ENCODE measurements around the gene TRAPPC11.

Gene TRAPPC11

DNA sequence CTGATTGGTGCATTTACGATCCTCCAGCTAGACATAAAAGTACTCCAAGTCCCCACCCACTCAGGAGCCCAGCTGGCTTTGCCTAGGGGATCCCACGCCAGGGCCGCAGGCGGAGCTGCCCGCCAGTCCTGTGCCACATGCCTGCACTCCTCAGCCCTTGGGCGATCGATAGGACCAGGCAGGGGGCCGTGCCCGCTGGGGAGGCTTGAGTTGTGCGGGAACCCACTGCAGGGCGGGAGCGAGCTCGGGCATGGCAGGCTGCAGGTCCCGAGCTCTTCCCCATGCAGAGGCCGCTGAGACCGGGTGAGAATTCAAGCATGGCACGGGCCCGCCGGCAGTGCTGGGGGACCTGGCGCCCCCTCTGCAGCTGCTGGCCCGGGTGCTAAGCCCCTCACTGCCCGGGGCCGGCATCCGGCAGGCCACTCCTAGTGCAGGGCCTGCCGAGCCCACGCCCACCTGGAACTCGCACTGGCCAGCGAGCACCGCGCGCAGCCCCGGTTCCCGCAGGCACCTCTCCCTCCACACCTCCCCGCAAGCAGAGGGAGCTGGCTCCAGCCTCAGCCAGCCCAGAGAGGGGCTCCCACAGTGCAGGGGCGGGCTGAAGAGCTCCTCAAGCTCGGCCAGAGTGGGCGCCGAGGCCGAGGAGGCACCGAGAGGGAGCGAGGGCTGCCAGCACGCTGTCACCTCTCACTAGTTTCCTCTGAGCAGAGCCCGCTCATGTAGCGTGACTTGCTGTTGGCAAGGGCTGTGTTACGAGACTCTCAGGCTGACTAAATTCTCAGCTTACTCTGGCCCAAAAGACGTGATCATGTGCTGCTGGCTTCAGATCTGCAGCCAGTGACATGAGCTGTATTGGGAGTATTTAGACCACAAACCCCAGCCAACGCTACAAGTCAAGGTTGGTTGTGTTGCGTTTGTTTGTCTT is 87.5 kb downstream of the TRAPPC11 start:
- Histone ChIP-seq H3K9ac (ENCODE audit: low read depth, low read length) (no peak overlapping the region), H3K4me3 (ENCODE audit: low read depth in 1 of 2, low read length in 2 of 2) (no peak overlapping the region), H3K9me3 (ENCODE audit: insufficient read depth, low read length, severe bottlenecking) (peaks cover 2% of the 10 kb centered on the region), H3K27me3 (ENCODE audit: insufficient read depth, low read length, poor library complexity) (no peaks in the 10 kb centered on the region), H3K27ac (ENCODE audit: low read length) (no peak overlapping the region), H4K20me1 (ENCODE audit: insufficient read depth, low read length) (no peaks in the 10 kb centered on the region), H3K4me2 (ENCODE audit: insufficient read depth, low read length) (no peak overlapping the region), H2AFZ (ENCODE audit: low read depth, low read length) (no peak overlapping the region), H3K79me2 (ENCODE audit: insufficient read depth, low read length) (no peaks in the 10 kb centered on the region), H3K36me3 (ENCODE audit: insufficient read depth, low read length) (no peaks in the 10 kb centered on the region), H3K4me1 (ENCODE audit: insufficient read depth, low read length) (no peaks in the 10 kb centered on the region)
- ATAC-seq (ENCODE audit: insufficient read depth, low read depth) = no peak
- DNase-seq = no peak
- TF ChIP-seq, protein P1, sequence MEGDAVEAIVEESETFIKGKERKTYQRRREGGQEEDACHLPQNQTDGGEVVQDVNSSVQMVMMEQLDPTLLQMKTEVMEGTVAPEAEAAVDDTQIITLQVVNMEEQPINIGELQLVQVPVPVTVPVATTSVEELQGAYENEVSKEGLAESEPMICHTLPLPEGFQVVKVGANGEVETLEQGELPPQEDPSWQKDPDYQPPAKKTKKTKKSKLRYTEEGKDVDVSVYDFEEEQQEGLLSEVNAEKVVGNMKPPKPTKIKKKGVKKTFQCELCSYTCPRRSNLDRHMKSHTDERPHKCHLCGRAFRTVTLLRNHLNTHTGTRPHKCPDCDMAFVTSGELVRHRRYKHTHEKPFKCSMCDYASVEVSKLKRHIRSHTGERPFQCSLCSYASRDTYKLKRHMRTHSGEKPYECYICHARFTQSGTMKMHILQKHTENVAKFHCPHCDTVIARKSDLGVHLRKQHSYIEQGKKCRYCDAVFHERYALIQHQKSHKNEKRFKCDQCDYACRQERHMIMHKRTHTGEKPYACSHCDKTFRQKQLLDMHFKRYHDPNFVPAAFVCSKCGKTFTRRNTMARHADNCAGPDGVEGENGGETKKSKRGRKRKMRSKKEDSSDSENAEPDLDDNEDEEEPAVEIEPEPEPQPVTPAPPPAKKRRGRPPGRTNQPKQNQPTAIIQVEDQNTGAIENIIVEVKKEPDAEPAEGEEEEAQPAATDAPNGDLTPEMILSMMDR (IDR thresholded peaks at IDR 0.05; ENCODE audit: borderline replicate concordance, extremely low read depth, low read length, poor library complexity, severe bottlenecking) = no peak
- TF ChIP-seq EZH2 (IDR thresholded peaks at IDR 0.05; ENCODE audit: borderline replicate concordance, low read depth, low read length, severe bottlenecking) = no peak

GRCh38 chr4:183747380-183747779 is 88.3 kb downstream of the TRAPPC11 start:
- no peaks in the 10 kb centered on the region for H3K27me3 ChIP-seq (ENCODE audit: insufficient read depth, low read length, poor library complexity)
- no peak overlapping the region for H3K4me3 ChIP-seq (ENCODE audit: low read depth in 1 of 2, low read length in 2 of 2)
- no peaks in the 10 kb centered on the region for H3K79me2 ChIP-seq (ENCODE audit: insufficient read depth, low read length)
- no peak overlapping the region for H2AFZ ChIP-seq (ENCODE audit: low read depth, low read length)
- H3K9ac ChIP-seq (ENCODE audit: low read depth, low read length) = no peak overlapping the region
- H4K20me1 ChIP-seq (ENCODE audit: insufficient read depth, low read length) = no peaks in the 10 kb centered on the region
- DNase-seq (no peak), ATAC-seq (ENCODE audit: insufficient read depth, low read depth) (no peak)
- no peaks in the 10 kb centered on the region for H3K4me1 ChIP-seq (ENCODE audit: insufficient read depth, low read length)
- H3K36me3 ChIP-seq (ENCODE audit: insufficient read depth, low read length) = no peaks in the 10 kb centered on the region
- no peak overlapping the region for H3K4me2 ChIP-seq (ENCODE audit: insufficient read depth, low read length)
- H3K9me3 ChIP-seq (ENCODE audit: insufficient read depth, low read length, severe bottlenecking) = peaks cover 2% of the 10 kb centered on the region
- no peak for TF ChIP-seq EZH2 (IDR thresholded peaks at IDR 0.05; ENCODE audit: borderline replicate concordance, low read depth, low read length, severe bottlenecking)
- TF ChIP-seq, protein P1 (IDR thresholded peaks at IDR 0.05; ENCODE audit: borderline replicate concordance, extremely low read depth, low read length, poor library complexity, severe bottlenecking) = no peak
- H3K27ac ChIP-seq (ENCODE audit: low read length) = no peak overlapping the region

GRCh38 chr4:183747931-183748670 is 89.0 kb downstream of the TRAPPC11 start:
- ATAC-seq (ENCODE audit: insufficient read depth, low read depth) (no peak), DNase-seq (no peak)
- Histone ChIP-seq H3K9me3 (ENCODE audit: insufficient read depth, low read length, severe bottlenecking) (peaks cover 2% of the 10 kb centered on the region), H3K9ac (ENCODE audit: low read depth, low read length) (no peak overlapping the region), H3K4me2 (ENCODE audit: insufficient read depth, low read length) (no peak overlapping the region), H2AFZ (ENCODE audit: low read depth, low read length) (no peak overlapping the region), H3K4me1 (ENCODE audit: insufficient read depth, low read length) (no peaks in the 10 kb centered on the region), H3K36me3 (ENCODE audit: insufficient read depth, low read length) (no peaks in the 10 kb centered on the region), H4K20me1 (ENCODE audit: insufficient read depth, low read length) (no peaks in the 10 kb centered on the region), H3K4me3 (ENCODE audit: low read depth in 1 of 2, low read length in 2 of 2) (no peak overlapping the region), H3K27ac (ENCODE audit: low read length) (no peak overlapping the region), H3K27me3 (ENCODE audit: insufficient read depth, low read length, poor library complexity) (no peaks in the 10 kb centered on the region), H3K79me2 (ENCODE audit: insufficient read depth, low read length) (no peaks in the 10 kb centered on the region)
- TF ChIP-seq, protein P1 (IDR thresholded peaks at IDR 0.05; ENCODE audit: borderline replicate concordance, extremely low read depth, low read length, poor library complexity, severe bottlenecking) = no peak
- no peak for TF ChIP-seq EZH2 (IDR thresholded peaks at IDR 0.05; ENCODE audit: borderline replicate concordance, low read depth, low read length, severe bottlenecking)

Measured in DND-41 (cell line).